IMR-90 (cell line): Measurements from ENCODE around the gene LENEP. TPM values are rescaled to one million over a fixed set of nuclear protein-coding genes. Genes with fewer than 3 reads are reported as not detected.

Experiments
- ATAC-seq: fragments of 200-7000 bp; cut with Tn5 transposase; 2 replicates; pipeline ENCODE4 v1.9.1; 2020; ENCODE audit warnings: low read depth, mild to moderate bottlenecking, moderate library complexity
- BruUV-seq: library from RNA; stranded (reverse); fragments of 400-500 nt; replicated peaks from 2 replicates; lab custom pipeline; 2021; lab: Mats Ljungman, UMichigan
- CTCF ChIA-PET: fragments of 300-600 bp; formaldehyde crosslinking; extraction: SDS; loops from one replicate; lab custom pipeline; 2021; ENCODE audit warnings: antibody characterized with exemption; lab: Yijun Ruan, JAX
- POLR2A ChIA-PET: fragments of 300-600 bp; sonication (Branson Sonifier 250); formaldehyde crosslinking; loops from one replicate; lab custom pipeline; 2022; ENCODE audit warnings: antibody characterized with exemption; ENCODE audit not compliant: unreplicated experiment; lab: Charles Lee
- DNase-seq: peaks from one replicate; pipeline ENCODE4 v3.0.0; 2013
- H2AFZ ChIP-seq: replicated peaks from 2 replicates; pipeline ENCODE3; 2013; ENCODE audit warnings: low read length, mild to moderate bottlenecking; ENCODE audit not compliant: poor library complexity
- H2AK5ac ChIP-seq: 2 replicates; pipeline ENCODE4 v1.6.1; 2013; ENCODE audit warnings: low read depth, low read length, inconsistent platforms
- H2AK9ac ChIP-seq: replicated peaks from 2 replicates; pipeline ENCODE3; 2013; ENCODE audit warnings: mild to moderate bottlenecking, low read depth, low read length, moderate library complexity; ENCODE audit not compliant: poor library complexity
- H2BK120ac ChIP-seq: 2 replicates; pipeline ENCODE4 v1.6.1; 2013; ENCODE audit warnings: low read depth, low read length, inconsistent platforms
- H2BK15ac ChIP-seq: 3 replicates; pipeline ENCODE4 v1.6.1; 2013; ENCODE audit warnings: low read depth, low read length, inconsistent platforms
- H2BK20ac ChIP-seq: 2 replicates; pipeline ENCODE4 v1.6.1; 2013; ENCODE audit warnings: low read depth, mild to moderate bottlenecking, inconsistent platforms, low read length, moderate library complexity
- H2BK5ac ChIP-seq: 2 replicates; pipeline ENCODE4 v1.6.1; 2013; ENCODE audit warnings: mild to moderate bottlenecking, low read depth, low read length, inconsistent platforms; ENCODE audit not compliant: poor library complexity, severe bottlenecking
- H3K14ac ChIP-seq: replicated peaks from 2 replicates; pipeline ENCODE4 v1.6.1; 2013; ENCODE audit warnings: low read depth, low read length, inconsistent platforms
- H3K18ac ChIP-seq: 2 replicates; pipeline ENCODE4 v1.6.1; 2013; ENCODE audit warnings: low read depth, low read length, control low read depth
- H3K23ac ChIP-seq: 2 replicates; pipeline ENCODE4 v1.6.1; 2013; ENCODE audit warnings: low read depth, low read length, inconsistent platforms
- H3K27ac ChIP-seq: 2 replicates; pipeline ENCODE4 v1.5.1; 2013; ENCODE audit warnings: mild to moderate bottlenecking, control low read depth, low read length; ENCODE audit not compliant: insufficient read depth
- H3K27me3 ChIP-seq: 2 replicates; pipeline ENCODE4 v1.6.1; 2013; ENCODE audit warnings: low read length; ENCODE audit not compliant: control insufficient read depth, insufficient read depth
- H3K36me3 ChIP-seq: 2 replicates; pipeline ENCODE4 v1.6.1; 2013; ENCODE audit warnings: low read length, mixed read lengths; ENCODE audit not compliant: control insufficient read depth, insufficient read depth
- H3K4ac ChIP-seq: 2 replicates; pipeline ENCODE4 v1.6.1; 2013; ENCODE audit warnings: low read depth, low read length, inconsistent platforms
- H3K4me1 ChIP-seq: 2 replicates; pipeline ENCODE4 v1.6.1; 2013; ENCODE audit warnings: low read length, mixed read lengths; ENCODE audit not compliant: control insufficient read depth, insufficient read depth
- H3K4me2 ChIP-seq: 2 replicates; pipeline ENCODE4 v1.6.1; 2013; ENCODE audit warnings: low read depth, mild to moderate bottlenecking, control low read depth, low read length, moderate library complexity
- H3K4me3 ChIP-seq: 2 replicates; pipeline ENCODE4 v1.5.1; 2013; ENCODE audit warnings: low read depth, mild to moderate bottlenecking, control low read depth, low read length, moderate library complexity; ENCODE audit not compliant: insufficient read depth
- H3K56ac ChIP-seq: 2 replicates; pipeline ENCODE4 v1.6.1; 2013; ENCODE audit warnings: low read length, inconsistent platforms; ENCODE audit not compliant: insufficient read depth; ENCODE audit errors: extremely low read depth
- H3K79me1 ChIP-seq, 2 experiments: 2 replicates each; pipeline ENCODE4 v1.6.1; 2013; ENCODE audit warnings: low read length in 2 of 2, inconsistent platforms in 1 of 2, low read depth in 1 of 2
- H3K9ac ChIP-seq: 2 replicates; pipeline ENCODE4 v1.6.1; 2013; ENCODE audit warnings: low read depth, low read length, control low read depth
- H3K9me1 ChIP-seq: 2 replicates; pipeline ENCODE4 v1.6.1; 2013; ENCODE audit warnings: low read length, inconsistent platforms; ENCODE audit not compliant: insufficient read depth
- H3K9me3 ChIP-seq: 2 replicates; pipeline ENCODE4 v1.6.1; 2013; ENCODE audit warnings: low read length; ENCODE audit not compliant: control insufficient read depth, insufficient read depth
- H4K20me1 ChIP-seq: 2 replicates; pipeline ENCODE4 v1.6.1; 2013; ENCODE audit warnings: low read length, inconsistent platforms; ENCODE audit not compliant: insufficient read depth
- H4K5ac ChIP-seq: 2 replicates; pipeline ENCODE4 v1.6.1; 2013; ENCODE audit warnings: mild to moderate bottlenecking, low read depth, low read length, control low read depth
- H4K8ac ChIP-seq, 2 experiments: 2 replicates each; pipeline ENCODE4 v1.6.1; 2013; ENCODE audit warnings: low read depth in 2 of 2, low read length in 2 of 2, control low read depth in 1 of 2, inconsistent platforms in 1 of 2
- H4K91ac ChIP-seq: 2 replicates; pipeline ENCODE4 v1.6.1; 2013; ENCODE audit warnings: low read depth, low read length, inconsistent platforms; ENCODE audit not compliant: insufficient read depth
- CEBPB ChIP-seq: IDR thresholded peaks from 2 replicates; pipeline ENCODE4 v1.6.1; 2012; ENCODE audit warnings: low read depth, low read length, improper control_type of control experiment
- FOS ChIP-seq: fragments of 150-350 bp; IDR thresholded peaks from 2 replicates; pipeline ENCODE4 v1.6.1; 2016; ENCODE audit warnings: low read depth, low read length
- WGBS, 2 experiments: methylation state at CpG; one replicate each; pipeline versions ENCODE4 v1.1.5 to v1.1.7; 2013; ENCODE audit warnings: missing lambda C conversion rate in 2 of 2; ENCODE audit not compliant: insufficient read length in 1 of 2; ENCODE audit errors: extremely low coverage in 2 of 2; 5-methylcytosine and 5-hydroxymethylcytosine counted together
- dilution Hi-C: fragments of 300-500 bp; cut with HindIII; formaldehyde crosslinking; loops from one replicate; pipeline ENCODE4 v1.14.3; 2018; ENCODE audit warnings: low sequenced_read_pairs; ENCODE audit not compliant: unreplicated experiment
- in situ Hi-C: fragments of 300-500 bp; cut with MboI; formaldehyde crosslinking; loops from 3 replicates; pipeline ENCODE4 v1.14.3; 2019; ENCODE audit warnings: low sequenced_read_pairs, inconsistent platforms, mixed read lengths
- intact Hi-C: fragments of 100-400 bp; cut with micrococcal nuclease; formaldehyde crosslinking; loops from 2 replicates; pipeline ENCODE4 v1.10.0; 2022
- polyA plus RNA-seq, 3 experiments: library from polyadenylated mRNA; depleted of rRNA; stranded (reverse); fragments of >200 nt; gene quantifications; 2 replicates each; pipeline ENCODE4 v1.2.3, GENCODE V29; 2012; ENCODE audit warnings: low replicate concordance in 1 of 3
- total RNA-seq: library from RNA; depleted of rRNA; stranded (reverse); fragments of >200 nt; gene quantifications from 2 replicates; pipeline ENCODE4 v1.2.3, GENCODE V29; 2012

The LENEP gene
- total and polyA plus RNA-seq, 2 of the 4 experiments (the other 2 are of a cell fraction): not detected

DNA sequence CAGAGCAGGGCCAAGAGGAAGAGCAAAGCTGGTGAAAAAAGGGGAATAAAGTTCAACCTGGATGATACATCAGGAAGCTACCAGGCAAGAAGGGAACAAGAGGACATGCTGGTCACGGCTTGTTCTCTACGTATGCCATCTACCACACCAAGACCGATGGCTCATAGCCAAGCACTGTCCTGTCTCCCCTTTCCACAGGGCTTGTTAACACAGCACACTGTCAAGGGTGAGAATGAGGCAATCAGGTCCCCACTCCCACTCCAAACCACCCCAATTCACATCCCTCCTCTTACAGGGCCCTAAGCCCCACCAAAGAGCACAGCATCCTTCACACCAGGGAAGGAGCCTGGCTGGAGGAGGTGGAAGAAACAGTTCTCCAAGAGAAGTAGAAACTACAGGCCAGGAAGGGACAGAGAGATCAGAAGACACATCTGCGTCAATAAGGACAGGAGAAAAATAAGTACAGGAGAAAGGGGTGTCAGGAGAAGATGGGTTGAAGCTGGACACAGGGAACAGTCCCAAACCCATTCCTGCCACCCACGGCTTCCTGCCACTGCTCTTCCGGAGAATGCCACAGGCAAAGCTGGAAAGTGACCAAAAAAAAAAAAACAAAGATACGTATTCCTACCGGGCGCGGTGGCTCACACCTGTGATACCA lies 21.9 kb upstream of the LENEP start:
- H3K4me3 ChIP-seq: no peak overlapping the region
- CTCF ChIA-PET: interaction anchor here (1.3 to 2.2 kb wide), 3 partner anchors 12 to 114 kb away, joined by 5 to 9 read pairs (median 6); partner anchors contain the start of gene FLAD1

More for the DNA sequence above, 21.9 kb upstream of the LENEP start:
- ATAC-seq (no peak), DNase-seq (no peak)
- H3K14ac ChIP-seq: peak overlapping the region; percentile 99
- peak overlapping the region; percentile 73 for H3K9ac ChIP-seq
- H2BK15ac ChIP-seq: peak overlapping the region; percentile 99
- in situ Hi-C loops: no loop called here
- H3K79me1 ChIP-seq: peaks cover 14 to 62% of the 10 kb centered on the region in 2 experiments
- H3K4me1 ChIP-seq: peaks cover 18% of the 10 kb centered on the region
- no TSS peak for BruUV-seq
- peak overlapping the region; percentile 71 for H2AFZ ChIP-seq
- H3K23ac ChIP-seq: peak overlapping the region; percentile 100
- peak overlapping the region; percentile 100 for H4K91ac ChIP-seq
- H3K27ac ChIP-seq: peak overlapping the region; percentile 96
- H2BK5ac ChIP-seq: peak overlapping the region; percentile 97
- H4K20me1 ChIP-seq: peaks cover 33% of the 10 kb centered on the region
- dilution Hi-C loops: no loop called here
- H3K9me3 ChIP-seq: no peaks in the 10 kb centered on the region
- peak overlapping the region; percentile 97 for H2BK20ac ChIP-seq
- H3K4me2 ChIP-seq: peak overlapping the region; percentile 78
- H2AK5ac ChIP-seq: peak overlapping the region; percentile 100
- TF ChIP-seq CEBPB (peak; percentile 25; the same call in 1 of the 2 replicates), FOS (no peak)
- POLR2A ChIA-PET: interaction anchor here (0.7 to 1.3 kb wide), 4 partner anchors 16 to 37 kb away, joined by 3 to 10 read pairs (median 4); partner anchors contain the start of gene PBXIP1
- H4K8ac ChIP-seq: peak overlapping the region; percentile 95 to 98
- peak overlapping the region; percentile 98 for H4K5ac ChIP-seq
- peak overlapping the region; percentile 98 for H3K18ac ChIP-seq
- peaks cover 19% of the 10 kb centered on the region for H3K36me3 ChIP-seq
- peak overlapping the region; percentile 92 for H3K56ac ChIP-seq
- WGBS, 2 experiments: no CpG with 5 or more reads among the region's 10 CpGs
- no peaks in the 10 kb centered on the region for H3K27me3 ChIP-seq
- intact Hi-C loops: loop anchor here (10.0 kb wide), 1 partner anchor 203 kb away; the partner anchor contains the start of genes KRTCAP2 and TRIM46
- peak overlapping the region; percentile 100 for H3K4ac ChIP-seq
- H2BK120ac ChIP-seq: peak overlapping the region; percentile 95
- H2AK9ac ChIP-seq: peak overlapping the region; percentile 99
- H3K9me1 ChIP-seq: peaks cover 7% of the 10 kb centered on the region
